Measurements from ENCODE around the gene UNC13C.

UNC13C gene

DNA sequence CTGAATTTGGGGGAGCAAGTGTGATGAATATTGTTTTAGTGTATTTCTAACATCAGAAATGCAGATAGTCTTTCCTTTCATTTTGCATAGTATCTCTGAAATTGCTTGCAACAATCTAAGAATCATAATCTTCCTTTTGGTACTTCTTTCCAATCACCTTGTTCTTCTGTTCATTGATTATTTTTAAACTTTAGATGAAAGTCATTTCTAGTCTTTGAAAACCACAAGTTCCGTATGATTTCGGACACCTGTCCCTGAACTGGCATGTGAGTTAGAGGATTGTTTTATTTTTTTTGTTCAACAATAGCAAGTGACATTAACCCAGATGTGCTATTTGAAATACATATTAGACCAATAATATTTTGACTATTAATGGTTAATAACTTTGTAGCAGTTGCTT lies 329.7 kb downstream of the UNC13C start:
- H3K4me3 ChIP-seq (ENCODE audit: control insufficient read depth, low read depth, low read length), result no peak overlapping the region
- TF ChIP-seq, protein P1, sequence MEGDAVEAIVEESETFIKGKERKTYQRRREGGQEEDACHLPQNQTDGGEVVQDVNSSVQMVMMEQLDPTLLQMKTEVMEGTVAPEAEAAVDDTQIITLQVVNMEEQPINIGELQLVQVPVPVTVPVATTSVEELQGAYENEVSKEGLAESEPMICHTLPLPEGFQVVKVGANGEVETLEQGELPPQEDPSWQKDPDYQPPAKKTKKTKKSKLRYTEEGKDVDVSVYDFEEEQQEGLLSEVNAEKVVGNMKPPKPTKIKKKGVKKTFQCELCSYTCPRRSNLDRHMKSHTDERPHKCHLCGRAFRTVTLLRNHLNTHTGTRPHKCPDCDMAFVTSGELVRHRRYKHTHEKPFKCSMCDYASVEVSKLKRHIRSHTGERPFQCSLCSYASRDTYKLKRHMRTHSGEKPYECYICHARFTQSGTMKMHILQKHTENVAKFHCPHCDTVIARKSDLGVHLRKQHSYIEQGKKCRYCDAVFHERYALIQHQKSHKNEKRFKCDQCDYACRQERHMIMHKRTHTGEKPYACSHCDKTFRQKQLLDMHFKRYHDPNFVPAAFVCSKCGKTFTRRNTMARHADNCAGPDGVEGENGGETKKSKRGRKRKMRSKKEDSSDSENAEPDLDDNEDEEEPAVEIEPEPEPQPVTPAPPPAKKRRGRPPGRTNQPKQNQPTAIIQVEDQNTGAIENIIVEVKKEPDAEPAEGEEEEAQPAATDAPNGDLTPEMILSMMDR (IDR thresholded peaks at IDR 0.05; ENCODE audit: control insufficient read depth, insufficient read depth, low read depth, low read length, missing control alignments), result no peak
- DNase-seq (ENCODE audit: low read depth), result no peak

DNA sequence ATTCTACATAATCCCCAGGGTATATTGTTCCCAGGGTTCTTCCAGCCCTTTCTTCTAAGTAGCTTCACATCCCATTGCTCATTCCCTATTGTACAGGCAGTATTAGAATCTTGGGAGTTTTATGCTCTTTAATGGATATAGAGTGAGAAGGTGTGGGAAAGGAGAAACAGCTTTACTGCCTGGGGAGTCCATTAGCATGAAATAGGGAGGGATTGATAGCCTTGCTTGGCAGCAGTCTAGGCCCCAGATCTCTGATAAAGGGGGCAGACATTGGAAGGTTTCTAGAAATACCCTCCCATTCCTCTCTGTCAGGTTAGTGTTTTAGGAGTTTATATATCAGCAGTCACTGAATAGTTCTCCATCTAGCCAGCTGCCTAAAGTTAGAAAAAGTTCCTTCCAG lies 334.3 kb downstream of the UNC13C start:
- no peak for DNase-seq (ENCODE audit: low read depth)
- TF ChIP-seq, protein P1 (IDR thresholded peaks at IDR 0.05; ENCODE audit: control insufficient read depth, insufficient read depth, low read depth, low read length, missing control alignments), result no peak
- H3K4me3 ChIP-seq (ENCODE audit: control insufficient read depth, low read depth, low read length), result no peak overlapping the region

DNA sequence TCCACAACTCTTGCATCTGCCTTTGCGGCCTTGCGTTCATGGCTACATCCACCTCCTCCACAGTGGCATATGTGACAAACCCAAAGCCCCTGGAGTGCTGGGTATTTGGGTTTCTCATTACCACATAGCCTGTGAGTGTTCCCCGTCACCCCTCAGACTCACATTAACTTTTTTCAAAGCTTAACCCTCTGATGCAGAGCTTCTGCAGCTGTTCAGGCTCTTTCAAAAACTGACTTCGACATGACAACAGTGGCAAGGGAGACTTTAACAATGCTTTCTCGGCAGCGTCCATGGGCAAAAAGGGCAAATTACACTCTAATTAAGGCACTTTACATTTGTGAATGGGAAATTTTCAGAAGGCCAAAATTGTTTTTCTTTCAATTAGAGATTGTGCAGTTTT lies 343.2 kb downstream of the UNC13C start:
- TF ChIP-seq, protein P1 (IDR thresholded peaks at IDR 0.05; ENCODE audit: control insufficient read depth, insufficient read depth, low read depth, low read length, missing control alignments), result no peak
- DNase-seq (ENCODE audit: low read depth), result no peak
- H3K4me3 ChIP-seq (ENCODE audit: control insufficient read depth, low read depth, low read length), result no peak overlapping the region

- DNase-seq (ENCODE audit: low read depth), result no peak
- TF ChIP-seq, protein P1 (IDR thresholded peaks at IDR 0.05; ENCODE audit: control insufficient read depth, insufficient read depth, low read depth, low read length, missing control alignments), result no peak
- H3K4me3 ChIP-seq (ENCODE audit: control insufficient read depth, low read depth, low read length), result no peak overlapping the region
These were observed 344.1 kb downstream of the UNC13C start for GRCh38 chr15:54322341-54322740.

DNA sequence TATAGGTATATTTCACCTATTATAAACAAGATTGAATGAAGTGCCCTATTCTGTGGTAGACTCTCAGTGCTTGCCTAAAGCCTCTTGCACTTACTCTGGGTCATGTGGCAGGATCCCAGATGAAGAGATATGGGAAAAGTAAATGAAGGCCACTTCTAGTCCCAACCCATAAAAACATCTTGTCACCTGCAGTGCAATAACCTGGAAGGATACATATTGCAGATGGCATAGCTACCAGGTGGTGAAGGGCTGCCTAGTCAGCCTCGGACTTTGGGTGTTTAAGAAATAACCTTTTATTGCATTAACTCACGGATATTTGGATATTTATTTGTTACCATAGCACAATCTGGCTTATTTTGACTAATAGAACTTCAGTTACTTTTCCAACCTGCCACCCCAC lies 367.1 kb downstream of the UNC13C start:
- TF ChIP-seq, protein P1 (IDR thresholded peaks at IDR 0.05; ENCODE audit: control insufficient read depth, insufficient read depth, low read depth, low read length, missing control alignments), result no peak

DNA sequence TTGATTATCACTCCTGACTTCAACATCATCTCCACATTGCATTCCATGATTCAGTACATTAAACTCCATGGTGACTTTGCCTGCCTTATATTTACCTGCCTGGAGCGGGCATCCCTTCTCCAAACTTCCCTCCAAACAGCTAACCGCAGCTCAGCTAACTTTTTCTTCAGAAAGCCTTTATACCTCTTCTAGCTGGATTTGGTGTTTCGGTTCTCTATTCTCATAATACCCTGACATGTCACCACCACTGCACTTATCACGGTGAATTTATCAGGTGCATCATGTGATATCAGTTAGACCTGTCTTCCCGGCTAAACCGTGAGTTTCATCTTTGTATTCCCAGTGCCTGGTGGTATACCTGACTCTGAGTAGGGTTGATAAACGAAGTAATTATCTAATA lies 367.6 kb downstream of the UNC13C start:
- DNase-seq (ENCODE audit: low read depth), result no peak
- no peak overlapping the region for H3K4me3 ChIP-seq (ENCODE audit: control insufficient read depth, low read depth, low read length)
- TF ChIP-seq, protein P1 (IDR thresholded peaks at IDR 0.05; ENCODE audit: control insufficient read depth, insufficient read depth, low read depth, low read length, missing control alignments), result no peak

More for the DNA sequence above, 367.1 kb downstream of the UNC13C start:
- no peak for DNase-seq (ENCODE audit: low read depth)
- H3K4me3 ChIP-seq (ENCODE audit: control insufficient read depth, low read depth, low read length), result no peak overlapping the region
